Aorta (tissue), 5 donors: ENCODE data around the gene ACTN4. TPM values are rescaled to one million over a fixed set of nuclear protein-coding genes. Genes with fewer than 3 reads are reported as not detected.
"Not testable (repeated sequence)": the region's sequence is repeated elsewhere in the genome, so short reads cannot be mapped to it uniquely, and the experiment has no call there.

Source experiments
- ATAC-seq: fragments of 200-7000 bp; cut with Tn5 transposase; one replicate; pipeline ENCODE4 v1.9.1; 2022; ENCODE audit warnings: moderate library complexity; ENCODE audit not compliant: low FRiP score
- DNase-seq, 2 donors: peaks; one replicate each; pipeline ENCODE4 v3.0.0-alpha.2; 2020
- H3K27ac ChIP-seq, 2 donors: one replicate each; pipeline ENCODE4 v1.5.1; 2013; ENCODE audit warnings: low read length in 2 of 2, mild to moderate bottlenecking in 2 of 2, moderate library complexity in 2 of 2, control low read depth in 1 of 2, inconsistent platforms in 1 of 2, low read depth in 1 of 2
- H3K27me3 ChIP-seq, 2 donors: one replicate each; pipeline ENCODE4 v1.6.1; 2013; ENCODE audit warnings: control low read depth in 1 of 2, low read length in 1 of 2, mild to moderate bottlenecking in 1 of 2, moderate library complexity in 1 of 2; ENCODE audit not compliant: insufficient read depth in 2 of 2, control insufficient read depth in 1 of 2
- H3K36me3 ChIP-seq, 2 donors: one replicate each; pipeline ENCODE4 v1.6.1; 2013; ENCODE audit warnings: control low read depth in 1 of 2, low read length in 1 of 2, mild to moderate bottlenecking in 1 of 2; ENCODE audit not compliant: insufficient read depth in 2 of 2, control insufficient read depth in 1 of 2
- H3K4me1 ChIP-seq, 2 donors: one replicate each; pipeline ENCODE4 v1.6.1; 2013; ENCODE audit warnings: low read length in 2 of 2, control low read depth in 1 of 2, mild to moderate bottlenecking in 1 of 2, moderate library complexity in 1 of 2; ENCODE audit not compliant: insufficient read depth in 2 of 2, control insufficient read depth in 1 of 2
- H3K4me3 ChIP-seq, 2 donors: one replicate each; pipeline ENCODE4 v1.5.1; 2013; ENCODE audit warnings: low read length in 2 of 2, control low read depth in 1 of 2, mild to moderate bottlenecking in 1 of 2
- H3K9me3 ChIP-seq: one replicate; pipeline ENCODE4 v1.6.1; 2013; ENCODE audit warnings: mild to moderate bottlenecking, low read length; ENCODE audit not compliant: control insufficient read depth
- WGBS, 2 donors: extraction: QIAGEN DNeasy Blood & Tissue Kit; methylation state at CpG; one replicate each; pipeline ENCODE4 v1.1.7; 2013; 5-methylcytosine and 5-hydroxymethylcytosine counted together
- intact Hi-C, 2 donors: fragments of 100-400 bp; cut with DNase I; formaldehyde crosslinking; loops; one replicate each; pipeline versions ENCODE4 v1.14.2 to v1.15.0; 2022
- polyA plus RNA-seq, 2 donors: library from polyadenylated mRNA; stranded (reverse); fragments of 200-250 nt; gene quantifications; one replicate each; pipeline ENCODE4 v1.2.3, GENCODE V29; 2013
- total RNA-seq, 2 donors: library from RNA; stranded (reverse); fragmentation: NEBNext Ultra II Directional; extraction: Animal tissue kit (Norgen Biotek cat#: 25700); gene quantifications; one replicate each; pipeline ENCODE4 v1.2.1, GENCODE V29; 2021
- donor health status: healthy with polysubstance abuse.
- donor health status: Bipolar disorder and iron deficiency.
- donor health status: DM: no; HTN: no; CAD: no.
- donor health status: DM: no; HTN: no; CAD: no.
- donor health status: DM: yes; HTN: yes; CAD: no.

The ACTN4 gene
- total and polyA plus RNA-seq, 4 donors, result 111 to 1,985 (median 479) TPM

DNA sequence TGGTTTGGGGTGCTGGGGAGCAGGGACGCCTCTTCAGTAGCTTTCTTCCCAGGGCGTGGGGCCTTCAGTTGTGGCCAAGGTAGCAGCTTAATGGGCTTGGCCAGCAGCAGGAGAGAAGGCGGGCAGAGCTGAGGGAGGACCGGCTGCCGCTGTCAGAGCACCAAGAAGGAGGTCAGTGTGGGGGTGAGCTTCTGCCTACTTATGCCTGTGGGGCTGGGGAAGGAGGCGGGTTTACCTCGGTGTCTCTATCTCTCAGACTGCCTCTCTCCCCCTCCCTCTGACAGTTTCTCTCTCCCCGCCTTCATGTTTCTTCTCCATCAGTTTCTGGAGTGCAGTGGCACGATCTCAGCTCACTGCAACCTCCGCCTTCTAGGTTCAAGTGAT, 96.8 kb downstream of the ACTN4 start, which contains the start of gene CAPN12:
CAPN12 (minus strand) TSS at position 177 of the 384 bp plus-strand sequence. CDS start 309 bp downstream, outside the sequence.
- Histone ChIP-seq H3K4me3 (no peak within 1 kb of the TSS), H3K4me1 (no peaks in the 10 kb centered on the region), H3K27ac (no peak within 1 kb of the TSS), H3K9me3 (no peaks in the 10 kb centered on the region), H3K27me3 (no peaks in the 10 kb centered on the region), H3K36me3 (no peaks in the 10 kb centered on the region)
- 86 to 90% methylated on average over 8 to 10 of the region's 10 CpGs for WGBS, 2 donors
- ATAC-seq (no peak), DNase-seq (no peak)
- intact Hi-C loops, result no loop called here

- H3K9me3 ChIP-seq, result no peaks in the 10 kb centered on the region
- H3K4me3 ChIP-seq, result no peak overlapping the region
- no peaks in the 10 kb centered on the region for H3K36me3 ChIP-seq
- intact Hi-C loops, result no loop called here
- WGBS, 2 donors, result 85 to 89% methylated on average over 6 of the region's 6 CpGs
- H3K27ac ChIP-seq, result no peak overlapping the region
- ATAC-seq (no peak), DNase-seq (no peak)
- H3K27me3 ChIP-seq, result no peaks in the 10 kb centered on the region
- no peaks in the 10 kb centered on the region for H3K4me1 ChIP-seq
Observed at GRCh38 chr19:38744874-38745273, 97.4 kb downstream of the ACTN4 start.

DNA sequence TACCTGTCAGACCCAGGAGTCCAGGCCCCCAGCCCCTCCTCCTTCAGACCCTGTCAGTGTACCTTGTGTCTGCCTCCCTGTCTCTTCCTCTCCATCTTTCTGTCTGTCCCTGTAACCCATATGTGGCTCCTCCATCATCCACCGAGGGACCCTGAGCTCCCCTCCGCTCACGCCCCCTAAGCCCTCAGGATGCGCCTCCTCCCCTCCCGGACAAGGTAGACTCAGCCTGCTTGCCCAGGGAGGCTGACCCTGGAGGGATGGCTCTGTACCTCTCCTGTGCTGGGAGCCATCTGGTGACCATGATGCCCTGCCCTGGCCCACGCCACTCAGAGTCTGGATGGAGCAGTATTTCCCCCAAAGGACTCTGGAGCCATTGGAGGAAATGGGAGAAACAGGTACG, 97.9 kb downstream of the ACTN4 start:
- ATAC-seq, result no peak
- 83 to 84% methylated on average over 7 of the region's 7 CpGs for WGBS, 2 donors

GRCh38 chr19:38753783-38754182, 106.3 kb downstream of the ACTN4 start:
- 80 to 84% methylated on average over 3 of the region's 3 CpGs for WGBS, 2 donors
- H3K27me3 ChIP-seq, H3K4me1 ChIP-seq, H3K36me3 ChIP-seq, H3K27ac ChIP-seq, ATAC-seq, H3K9me3 ChIP-seq, H3K4me3 ChIP-seq, DNase-seq: not testable (repeated sequence)
- intact Hi-C loops, result loop anchor here in 1 of 2 donors (10.0 kb wide), 1 partner anchor 51 kb away; no protein-coding TSS in a partner anchor

More for the DNA sequence above, 97.9 kb downstream of the ACTN4 start:
- no peaks in the 10 kb centered on the region for H3K4me1 ChIP-seq
- no peak for DNase-seq
- intact Hi-C loops, result no loop called here
- no peaks in the 10 kb centered on the region for H3K9me3 ChIP-seq
- H3K4me3 ChIP-seq, result no peak overlapping the region
- no peaks in the 10 kb centered on the region for H3K27me3 ChIP-seq
- H3K36me3 ChIP-seq, result no peaks in the 10 kb centered on the region
- H3K27ac ChIP-seq, result no peak overlapping the region

- not testable (repeated sequence) for H3K9me3 ChIP-seq, H3K27ac ChIP-seq, H3K27me3 ChIP-seq, H3K36me3 ChIP-seq, H3K4me1 ChIP-seq, DNase-seq, H3K4me3 ChIP-seq, ATAC-seq
- 97 to 100% methylated on average over 1 to 2 of the region's 2 CpGs for WGBS, 2 donors
- intact Hi-C loops, result loop anchor here in 1 of 2 donors (10.0 kb wide), 1 partner anchor 51 kb away; no protein-coding TSS in a partner anchor
Observed at GRCh38 chr19:38754196-38754595, 106.7 kb downstream of the ACTN4 start.

DNA sequence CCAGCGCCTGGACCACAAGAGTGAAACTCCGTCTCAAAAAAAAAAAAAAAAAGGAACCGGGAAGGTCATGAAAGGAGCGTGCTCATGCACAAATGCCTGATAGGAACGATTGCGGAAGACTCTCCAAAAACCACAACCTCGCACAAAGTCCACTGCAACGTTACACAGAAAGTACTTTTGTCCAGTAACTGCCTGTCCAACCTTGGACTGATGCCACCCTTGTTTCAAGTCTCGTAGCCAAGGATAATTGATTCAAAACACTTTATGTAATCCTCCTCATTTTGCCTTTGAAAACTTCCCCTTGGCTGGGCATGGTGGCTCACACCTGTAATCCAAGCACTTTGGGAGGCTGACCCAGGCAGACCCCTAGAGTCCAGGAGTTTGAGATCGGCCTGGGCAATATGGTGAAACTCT, 112.1 kb downstream of the ACTN4 start:
- H3K9me3 ChIP-seq, result no peaks in the 10 kb centered on the region
- DNase-seq (no peak), ATAC-seq (no peak)
- H3K36me3 ChIP-seq, result no peaks in the 10 kb centered on the region
- H3K27ac ChIP-seq, result no peak overlapping the region
- WGBS, 2 donors, result 63 to 70% methylated on average over 10 of the region's 10 CpGs
- no peak overlapping the region for H3K4me3 ChIP-seq
- intact Hi-C loops, result loop anchor here in 1 of 2 donors (10.0 kb wide), 2 partner anchors 45 to 115 kb away; partner anchors contain the start of gene RINL
- no peaks in the 10 kb centered on the region for H3K27me3 ChIP-seq
- H3K4me1 ChIP-seq, result no peaks in the 10 kb centered on the region

DNA sequence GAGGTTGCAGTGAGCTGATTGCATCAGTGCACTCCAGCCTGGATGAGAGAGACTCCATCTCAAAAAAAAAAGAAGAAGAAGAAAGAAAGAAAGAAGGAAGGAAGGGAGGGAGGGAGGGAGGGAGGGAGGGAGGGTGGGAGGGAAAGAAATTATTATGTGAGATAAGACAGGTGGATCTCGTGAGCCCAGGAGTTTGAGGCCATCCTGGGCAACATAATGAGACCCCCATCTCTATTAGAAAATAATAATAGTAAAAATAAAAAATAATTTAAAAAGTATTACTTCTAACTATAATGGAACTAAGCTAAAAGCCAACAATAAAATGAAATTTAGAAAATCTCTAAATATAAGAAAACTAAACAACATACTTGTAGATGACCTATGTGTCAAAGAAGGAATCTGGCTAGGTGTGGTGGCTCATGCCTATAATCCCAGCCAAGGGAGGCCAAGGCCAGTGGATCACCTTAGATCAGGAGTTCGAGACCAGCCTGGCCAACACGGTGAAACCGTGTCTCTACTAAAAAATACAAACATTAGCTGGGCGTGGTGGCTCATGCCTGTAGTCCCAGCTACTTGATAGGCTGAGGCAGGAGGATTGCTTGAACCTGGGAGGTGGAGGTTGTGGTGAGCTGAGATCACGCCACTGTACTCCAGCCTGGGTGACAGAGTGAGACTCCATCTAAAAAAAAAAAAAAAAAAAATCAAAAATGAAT, 113.5 kb downstream of the ACTN4 start:
- H3K36me3 ChIP-seq, DNase-seq, H3K27ac ChIP-seq, H3K27me3 ChIP-seq, H3K4me1 ChIP-seq, H3K9me3 ChIP-seq, ATAC-seq, H3K4me3 ChIP-seq: not testable (repeated sequence)
- intact Hi-C loops, result loop anchor here in 1 of 2 donors (10.0 kb wide), 1 partner anchor 114 kb away; the partner anchor contains the start of gene RINL
- 70 to 90% methylated on average over 6 of the region's 6 CpGs for WGBS, 2 donors

- WGBS, 2 donors, result 95 to 96% methylated on average over 9 of the region's 9 CpGs
- not testable (repeated sequence) for H3K4me3 ChIP-seq, H3K4me1 ChIP-seq, H3K27me3 ChIP-seq, H3K9me3 ChIP-seq, H3K36me3 ChIP-seq, ATAC-seq, H3K27ac ChIP-seq, DNase-seq
- intact Hi-C loops, result loop anchor here in 1 of 2 donors (10.0 kb wide), 1 partner anchor 113 kb away; the partner anchor contains the start of gene RINL
Observed at GRCh38 chr19:38761884-38762389, 114.5 kb downstream of the ACTN4 start.
